Neuronal stem cell (in vitro differentiated cells): Measurements from ENCODE around the gene DOCK3.

Experiments
- DNase-seq: peaks from one replicate; pipeline ENCODE4 v3.0.0-alpha.2; 2013; ENCODE audit warnings: low spot score
- H2AFZ ChIP-seq: one replicate; pipeline ENCODE4 v1.6.1; 2013; ENCODE audit warnings: mild to moderate bottlenecking, low read length, inconsistent platforms
- H2AK5ac ChIP-seq: 2 replicates; pipeline ENCODE4 v1.6.1; 2013; ENCODE audit warnings: low read depth, mild to moderate bottlenecking, inconsistent platforms, low read length, moderate library complexity, mixed read lengths
- H2BK120ac ChIP-seq: 2 replicates; pipeline ENCODE4 v1.6.1; 2013; ENCODE audit warnings: low read depth, mild to moderate bottlenecking, inconsistent platforms, low read length, moderate library complexity, mixed read lengths
- H2BK12ac ChIP-seq: one replicate; pipeline ENCODE4 v1.6.1; 2013; ENCODE audit warnings: low read length, inconsistent platforms
- H2BK15ac ChIP-seq: 2 replicates; pipeline ENCODE4 v1.6.1; 2013; ENCODE audit warnings: mild to moderate bottlenecking, low read length, inconsistent platforms, mixed read lengths
- H2BK5ac ChIP-seq: one replicate; pipeline ENCODE4 v1.6.1; 2013; ENCODE audit warnings: inconsistent platforms, mild to moderate bottlenecking, low read length, moderate library complexity
- H3K14ac ChIP-seq: one replicate; pipeline ENCODE4 v1.6.1; 2013; ENCODE audit warnings: low read length, inconsistent platforms
- H3K18ac ChIP-seq: 2 replicates; pipeline ENCODE4 v1.6.1; 2013; ENCODE audit warnings: low read length, inconsistent platforms
- H3K23ac ChIP-seq: 2 replicates; pipeline ENCODE4 v1.6.1; 2013; ENCODE audit warnings: low read depth, mild to moderate bottlenecking, mixed read lengths, low read length, inconsistent platforms; ENCODE audit not compliant: poor library complexity
- H3K27ac ChIP-seq: replicated peaks from 3 replicates; pipeline ENCODE4 v1.5.1; 2013; ENCODE audit warnings: low read length, inconsistent platforms
- H3K27me3 ChIP-seq, 3 experiments: 2 replicates each; pipeline ENCODE4 v1.6.1; 2013; ENCODE audit warnings: low read length in 3 of 3, mild to moderate bottlenecking in 2 of 3, inconsistent platforms in 1 of 3, low read depth in 1 of 3, mixed read lengths in 1 of 3, moderate library complexity in 1 of 3; ENCODE audit not compliant: control insufficient read depth in 3 of 3, insufficient read depth in 3 of 3
- H3K36me3 ChIP-seq, 2 donors: replicated peaks in 1 of 2; 2 replicates each; pipeline ENCODE4 v1.6.1; 2013; ENCODE audit warnings: low read length in 2 of 2; ENCODE audit not compliant: control insufficient read depth in 2 of 2, insufficient read depth in 2 of 2
- H3K4ac ChIP-seq: 2 replicates; pipeline ENCODE4 v1.6.1; 2013; ENCODE audit warnings: inconsistent platforms, mild to moderate bottlenecking, low read length, moderate library complexity
- H3K4me1 ChIP-seq, 2 donors: 1 replicate in 1 of 2; 2 replicates in 1 of 2; pipeline ENCODE4 v1.6.1; 2013; ENCODE audit warnings: low read length in 2 of 2, low read depth in 1 of 2; ENCODE audit not compliant: control insufficient read depth in 2 of 2, insufficient read depth in 1 of 2
- H3K4me2 ChIP-seq: one replicate; pipeline ENCODE4 v1.6.1; 2013; ENCODE audit warnings: mild to moderate bottlenecking, low read length, inconsistent platforms; ENCODE audit not compliant: insufficient read depth, poor library complexity, severe bottlenecking
- H3K4me3 ChIP-seq, 2 donors: 2 replicates each; pipeline ENCODE4 v1.5.1; 2013; ENCODE audit warnings: low read length in 2 of 2, mild to moderate bottlenecking in 2 of 2, inconsistent platforms in 1 of 2, moderate library complexity in 1 of 2
- H3K79me1 ChIP-seq: one replicate; pipeline ENCODE4 v1.6.1; 2013; ENCODE audit warnings: low read depth, mild to moderate bottlenecking, inconsistent platforms, low read length, moderate library complexity
- H3K9ac ChIP-seq: one replicate; pipeline ENCODE4 v1.6.1; 2013; ENCODE audit warnings: mild to moderate bottlenecking, low read depth, low read length, inconsistent platforms; ENCODE audit not compliant: poor library complexity
- H3K9me3 ChIP-seq, 2 donors: replicated peaks in 1 of 2; 2 replicates each; pipeline versions ENCODE3 to v1.6.1; 2013; ENCODE audit warnings: low read length in 2 of 2, mild to moderate bottlenecking in 2 of 2, inconsistent platforms in 1 of 2, low read depth in 1 of 2, mixed read lengths in 1 of 2, moderate library complexity in 1 of 2; ENCODE audit not compliant: control insufficient read depth in 2 of 2, insufficient read depth in 1 of 2
- H4K8ac ChIP-seq: one replicate; pipeline ENCODE4 v1.6.1; 2013; ENCODE audit warnings: low read depth, mild to moderate bottlenecking, inconsistent platforms, low read length, moderate library complexity
- H4K91ac ChIP-seq: one replicate; pipeline ENCODE4 v1.6.1; 2013; ENCODE audit warnings: low read length, low read depth, mild to moderate bottlenecking, inconsistent platforms; ENCODE audit not compliant: poor library complexity
- WGBS, 2 donors: extraction: QIAGEN DNeasy Blood & Tissue Kit; methylation state at CpG; one replicate each; pipeline ENCODE4 v1.1.7; 2013; ENCODE audit warnings: missing lambda C conversion rate in 2 of 2, mixed read lengths in 1 of 2; ENCODE audit not compliant: insufficient read length in 2 of 2, insufficient replicate concordance in 1 of 2; ENCODE audit errors: extremely low coverage in 2 of 2; 5-methylcytosine and 5-hydroxymethylcytosine counted together

DOCK3 gene

GRCh38 chr3:51408813-51409212, 734.1 kb downstream of the DOCK3 start:
- H4K91ac ChIP-seq, result no peak overlapping the region
- H3K18ac ChIP-seq, result no peak overlapping the region
- no peak overlapping the region for H3K9ac ChIP-seq
- H4K8ac ChIP-seq, result no peak overlapping the region
- no peak overlapping the region for H3K23ac ChIP-seq
- H3K4ac ChIP-seq, result no peak overlapping the region
- no peak overlapping the region for H2AFZ ChIP-seq
- H3K27ac ChIP-seq, result no peak overlapping the region
- H2AK5ac ChIP-seq, result no peak overlapping the region
- no CpG with 5 or more reads among the region's 2 CpGs for WGBS, 2 donors
- no peaks in the 10 kb centered on the region for H3K9me3 ChIP-seq
- no peak overlapping the region for H3K14ac ChIP-seq
- no peak overlapping the region for H3K4me2 ChIP-seq
- no peaks in the 10 kb centered on the region for H3K4me1 ChIP-seq
- no peak overlapping the region for H2BK120ac ChIP-seq
- no peaks in the 10 kb centered on the region for H3K27me3 ChIP-seq
- H2BK15ac ChIP-seq, result no peak overlapping the region
- DNase-seq, result no peak
- H3K4me3 ChIP-seq, result no peak overlapping the region
- H3K36me3 ChIP-seq, result peaks cover 14 to 82% of the 10 kb centered on the region in 2 donors
- H3K79me1 ChIP-seq, result no peaks in the 10 kb centered on the region
- H2BK5ac ChIP-seq, result no peak overlapping the region
- no peak overlapping the region for H2BK12ac ChIP-seq

DNA sequence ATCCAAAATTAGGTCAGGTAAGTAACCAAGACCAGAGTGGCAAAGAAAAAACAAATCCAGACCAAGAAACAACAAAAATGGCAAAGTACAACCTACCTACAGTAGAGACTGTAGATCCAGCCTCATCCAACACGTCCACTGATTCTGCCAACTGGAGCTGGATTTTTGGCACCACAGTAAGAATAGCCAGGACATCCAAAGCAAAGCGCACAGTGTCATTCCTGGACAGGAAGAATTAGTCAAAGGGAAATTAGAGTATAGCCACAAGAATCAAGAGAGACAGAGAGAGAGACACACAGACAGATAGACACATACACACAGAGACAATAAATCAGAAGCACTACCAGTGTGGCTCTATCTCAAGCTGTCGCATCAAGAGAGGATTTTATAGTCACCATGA, 747.5 kb downstream of the DOCK3 start:
- Histone ChIP-seq H4K8ac (no peak overlapping the region), H3K4me2 (no peak overlapping the region), H3K4ac (no peak overlapping the region), H3K27ac (no peak overlapping the region), H2AK5ac (no peak overlapping the region), H3K27me3 (no peaks in the 10 kb centered on the region), H3K79me1 (no peaks in the 10 kb centered on the region), H3K18ac (no peak overlapping the region), H3K4me3 (no peak overlapping the region), H2BK5ac (no peak overlapping the region), H3K9ac (no peak overlapping the region), H3K23ac (no peak overlapping the region), H3K36me3 (peaks cover 22 to 89% of the 10 kb centered on the region in 2 donors), H2BK15ac (no peak overlapping the region), H3K4me1 (no peaks in the 10 kb centered on the region), H3K9me3 (no peaks in the 10 kb centered on the region), H3K14ac (no peak overlapping the region), H4K91ac (no peak overlapping the region), H2BK12ac (no peak overlapping the region), H2BK120ac (no peak overlapping the region), H2AFZ (no peak overlapping the region)
- DNase-seq, result no peak
- WGBS, 2 donors, result no CpG with 5 or more reads among the region's 3 CpGs

- Histone ChIP-seq H3K9ac (no peak overlapping the region), H3K36me3 (peaks cover 13 to 92% of the 10 kb centered on the region in 2 donors), H3K18ac (no peak overlapping the region), H3K4ac (no peak overlapping the region), H2AK5ac (no peak overlapping the region), H4K8ac (no peak overlapping the region), H4K91ac (no peak overlapping the region), H2BK120ac (no peak overlapping the region), H2AFZ (no peak overlapping the region), H2BK5ac (no peak overlapping the region), H3K14ac (no peak overlapping the region), H3K79me1 (no peaks in the 10 kb centered on the region), H3K27me3 (no peaks in the 10 kb centered on the region), H2BK12ac (no peak overlapping the region), H3K27ac (no peak overlapping the region), H2BK15ac (no peak overlapping the region), H3K23ac (no peak overlapping the region), H3K9me3 (no peaks in the 10 kb centered on the region), H3K4me1 (no peaks in the 10 kb centered on the region), H3K4me3 (no peak overlapping the region), H3K4me2 (no peak overlapping the region)
- no CpG with 5 or more reads among the region's 4 CpGs for WGBS, 2 donors
- DNase-seq, result no peak
These were observed 752.2 kb downstream of the DOCK3 start for GRCh38 chr3:51426921-51427320.

GRCh38 chr3:51429138-51429537, 754.4 kb downstream of the DOCK3 start:
- Histone ChIP-seq H3K23ac (no peak overlapping the region), H3K79me1 (no peaks in the 10 kb centered on the region), H2BK5ac (no peak overlapping the region), H3K9me3 (no peaks in the 10 kb centered on the region), H2BK12ac (no peak overlapping the region), H2BK15ac (no peak overlapping the region), H4K8ac (no peak overlapping the region), H3K4me2 (no peak overlapping the region), H2BK120ac (no peak overlapping the region), H2AK5ac (no peak overlapping the region), H3K9ac (no peak overlapping the region), H3K14ac (no peak overlapping the region), H3K4me3 (no peak overlapping the region), H4K91ac (no peak overlapping the region), H3K27me3 (no peaks in the 10 kb centered on the region), H3K4ac (no peak overlapping the region), H3K36me3 (peaks cover 14 to 95% of the 10 kb centered on the region in 2 donors), H3K4me1 (no peaks in the 10 kb centered on the region), H3K18ac (no peak overlapping the region), H2AFZ (no peak overlapping the region), H3K27ac (no peak overlapping the region)
- WGBS, 2 donors, result no CpG with 5 or more reads among the region's 3 CpGs
- DNase-seq, result no peak
